ENCODE data around the gene GAS6. TPM values are rescaled to one million over a fixed set of nuclear protein-coding genes. Genes with fewer than 3 reads are reported as not detected.

The GAS6 gene
- total RNA-seq, 1 donor, result 33.3 TPM

DNA sequence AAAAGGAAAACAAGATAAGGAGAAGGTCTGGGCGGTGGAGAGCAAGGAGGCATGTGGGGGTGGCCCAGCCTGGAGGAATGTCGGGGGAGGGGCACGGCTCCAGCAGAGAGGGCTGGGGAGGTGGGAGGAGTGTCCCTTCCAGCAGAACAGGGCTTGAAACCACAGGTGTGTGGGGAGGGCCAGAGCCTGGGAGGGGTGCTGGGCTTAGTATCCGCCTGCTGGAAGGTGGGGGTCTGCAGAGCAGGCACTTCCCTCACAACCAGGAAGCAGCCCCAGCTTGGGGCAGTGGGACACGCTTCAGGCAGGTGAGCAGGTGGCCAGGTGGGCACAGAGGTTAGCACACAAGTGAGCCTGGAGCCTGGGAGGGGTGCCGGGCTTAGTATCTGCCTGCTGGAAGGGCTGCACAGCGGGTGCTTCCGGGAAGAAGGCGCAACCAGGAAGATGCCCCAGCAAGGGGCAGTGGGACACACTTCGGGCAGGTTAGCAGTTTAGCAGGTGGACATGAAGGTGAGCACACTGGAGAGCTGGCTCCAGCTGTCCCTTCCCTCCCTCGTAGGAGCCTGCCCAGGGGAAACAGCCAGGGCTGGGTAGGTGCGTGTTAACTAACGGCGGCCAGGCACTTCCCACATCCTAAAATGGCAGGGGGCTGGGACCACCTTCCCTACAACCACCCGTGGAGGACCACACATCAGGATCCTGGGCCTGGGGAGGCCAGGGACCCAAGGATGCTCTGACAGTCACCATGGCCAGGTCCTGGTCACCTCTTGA is 3.0 kb downstream of the GAS6 start:
- no peak overlapping the region for H3K4me3 ChIP-seq (ENCODE audit: low read depth, low read length)
- no peak for DNase-seq (ENCODE audit: low read depth)
- TF ChIP-seq CTCF (IDR thresholded peaks at IDR 0.05; ENCODE audit: insufficient read depth, low read length), result no peak

DNA sequence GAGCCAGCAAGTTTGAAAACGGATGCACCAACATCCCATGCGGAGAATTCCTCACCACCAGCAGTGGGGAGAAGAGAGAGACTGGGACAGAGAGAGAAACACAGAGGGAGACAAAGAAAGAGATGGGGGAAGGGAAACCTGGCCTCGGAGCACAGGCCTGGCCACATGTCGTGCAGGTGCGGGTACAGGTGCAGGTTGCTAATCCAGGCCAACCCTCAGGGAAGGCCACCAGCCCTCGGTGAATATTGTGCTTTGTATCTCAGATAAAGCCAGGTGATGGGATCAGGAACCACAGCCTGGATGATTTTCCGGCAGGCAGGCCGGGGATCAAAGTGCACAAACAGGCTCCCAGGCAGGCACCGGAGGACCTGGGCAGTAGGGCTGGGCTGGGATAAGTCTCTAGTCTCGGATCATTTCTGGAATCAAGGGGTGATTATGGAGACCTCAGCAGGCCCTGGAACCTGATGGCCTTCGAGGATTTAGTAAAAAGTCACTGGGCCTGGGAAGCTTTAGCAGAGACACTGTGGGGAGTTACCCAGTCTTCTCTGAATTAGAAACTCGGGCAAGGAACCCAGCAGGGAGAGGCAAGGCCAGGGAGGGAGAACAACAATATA is 3.7 kb downstream of the GAS6 start:
- TF ChIP-seq CTCF (IDR thresholded peaks at IDR 0.05; ENCODE audit: insufficient read depth, low read length), result no peak
- H3K4me3 ChIP-seq (ENCODE audit: low read depth, low read length), result no peak overlapping the region
- peak; percentile 39 for DNase-seq (ENCODE audit: low read depth)

- H3K4me3 ChIP-seq (ENCODE audit: low read depth, low read length), result no peak overlapping the region
- TF ChIP-seq CTCF (IDR thresholded peaks at IDR 0.05; ENCODE audit: insufficient read depth, low read length), result no peak
- no peak for DNase-seq (ENCODE audit: low read depth)
Observed at GRCh38 chr13:113859311-113860050, 4.4 kb downstream of the GAS6 start.

DNA sequence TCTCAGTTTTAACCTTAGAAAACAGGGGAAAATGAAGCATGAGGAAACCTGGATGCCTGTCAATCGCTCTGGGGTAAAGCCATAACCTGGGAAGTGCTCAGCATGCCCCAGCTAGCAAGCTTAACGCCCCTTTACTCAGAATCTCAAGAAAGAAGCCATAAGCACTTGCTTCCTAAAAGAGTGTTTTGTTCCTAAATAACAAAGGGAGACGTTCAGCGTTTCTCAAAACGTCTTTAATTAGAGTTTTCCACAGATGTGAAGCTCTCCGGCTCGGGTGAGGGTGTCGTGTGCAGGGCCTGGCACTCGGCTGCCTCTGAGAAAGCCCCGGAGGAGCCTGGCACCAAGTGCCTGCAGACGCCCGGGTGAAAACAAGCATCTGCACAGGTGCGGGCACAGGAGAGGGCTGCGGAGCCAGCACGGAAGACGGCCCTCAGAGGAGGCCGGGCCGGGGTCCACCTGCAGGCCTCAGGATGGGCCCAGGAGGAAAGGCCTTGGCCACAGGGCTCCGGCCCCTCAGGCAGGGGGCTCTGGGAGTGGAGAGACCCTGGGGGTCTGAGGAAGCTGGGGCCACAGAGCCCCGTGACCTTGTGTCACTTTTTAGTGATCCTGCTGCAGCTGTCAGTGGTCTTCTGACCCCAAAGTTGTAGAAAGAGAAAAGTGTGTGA is 6.2 kb downstream of the GAS6 start:
- TF ChIP-seq CTCF (IDR thresholded peaks at IDR 0.05; ENCODE audit: insufficient read depth, low read length), result no peak
- DNase-seq (ENCODE audit: low read depth), result no peak

GRCh38 chr13:113856716-113857065 is 7.2 kb downstream of the GAS6 start:
- TF ChIP-seq CTCF (IDR thresholded peaks at IDR 0.05; ENCODE audit: insufficient read depth, low read length), result no peak
- no peak overlapping the region for H3K4me3 ChIP-seq (ENCODE audit: low read depth, low read length)
- peak; percentile 43 for DNase-seq (ENCODE audit: low read depth)

More for the DNA sequence above, 6.2 kb downstream of the GAS6 start:
- no peak overlapping the region for H3K4me3 ChIP-seq (ENCODE audit: low read depth, low read length)

DNA sequence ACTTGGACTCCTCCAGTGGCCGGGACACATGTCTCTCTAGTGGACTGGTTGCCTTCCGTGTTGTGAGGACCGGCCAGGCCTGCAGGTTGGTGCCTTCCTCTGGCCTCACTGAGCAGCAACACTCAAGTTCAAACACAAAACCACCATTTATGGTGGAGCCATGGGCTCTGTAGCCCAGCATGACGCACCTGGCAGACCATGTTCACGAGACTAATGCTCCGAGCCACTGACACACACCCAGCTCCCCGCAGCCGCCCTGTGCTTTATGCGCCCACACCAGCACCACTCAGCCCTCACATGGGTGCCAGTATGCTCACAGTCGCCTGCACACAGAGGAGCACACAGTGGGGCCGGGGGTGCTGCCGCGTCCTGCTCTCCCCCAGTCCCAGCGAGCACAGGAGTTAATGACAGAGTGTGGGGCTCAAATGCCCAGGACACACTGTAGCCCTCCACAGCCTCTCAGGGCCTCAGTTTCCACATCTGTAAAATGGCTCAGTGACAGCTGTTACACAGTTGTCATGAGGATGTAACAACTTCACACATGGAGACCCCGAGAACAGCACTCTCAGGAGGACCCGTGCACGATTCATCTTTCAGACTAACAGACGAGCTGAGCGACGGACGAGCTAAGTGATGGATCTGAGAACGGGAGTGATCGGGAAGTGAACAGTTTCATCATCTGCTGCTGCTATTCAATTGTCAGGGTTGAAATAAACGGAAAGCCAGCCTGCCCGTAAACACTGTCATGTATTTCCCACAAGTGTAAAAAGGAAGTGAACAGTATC is 7.8 kb downstream of the GAS6 start:
- TF ChIP-seq CTCF (IDR thresholded peaks at IDR 0.05; ENCODE audit: insufficient read depth, low read length), result no peak
- no peak for DNase-seq (ENCODE audit: low read depth)
- no peak overlapping the region for H3K4me3 ChIP-seq (ENCODE audit: low read depth, low read length)
